DOHH2 (cell line): ENCODE measurements around the gene LIMS2.

Experiments
- H3F3A ChIP-seq: fragments of 200-600 bp; sonication (generic), shearing (Covaris generic); 2 replicates; pipeline ENCODE4 v1.6.0; 2016; ENCODE audit warnings: antibody characterized with exemption, mild to moderate bottlenecking; ENCODE audit not compliant: control insufficient read depth, insufficient read depth
- H3K27ac ChIP-seq: fragments of 200-600 bp; sonication (generic); 2 replicates; pipeline ENCODE4 v1.5.1; 2014; ENCODE audit warnings: low read depth, mild to moderate bottlenecking, low read length, moderate library complexity
- H3K27me3 ChIP-seq: fragments of 200-600 bp; sonication (generic); 2 replicates; pipeline ENCODE4 v1.6.1; 2014; ENCODE audit warnings: mild to moderate bottlenecking, low read length, mixed read lengths; ENCODE audit not compliant: control insufficient read depth
- H3K36me3 ChIP-seq: fragments of 200-600 bp; sonication (generic); 2 replicates; pipeline ENCODE4 v1.6.1; 2014; ENCODE audit warnings: mild to moderate bottlenecking, low read length, moderate library complexity, mixed read lengths; ENCODE audit not compliant: control insufficient read depth
- H3K4me1 ChIP-seq: fragments of 200-600 bp; sonication (generic); 2 replicates; pipeline ENCODE4 v1.6.1; 2014; ENCODE audit warnings: mild to moderate bottlenecking, low read length, mixed read lengths; ENCODE audit not compliant: control insufficient read depth
- H3K4me2 ChIP-seq: fragments of 200-600 bp; sonication (generic); 2 replicates; pipeline ENCODE4 v1.6.0; 2014; ENCODE audit warnings: mild to moderate bottlenecking, low read length, moderate library complexity
- H3K4me3 ChIP-seq: fragments of 200-600 bp; sonication (generic); 2 replicates; pipeline ENCODE4 v1.5.1; 2014; ENCODE audit warnings: mild to moderate bottlenecking, low read length, mixed read lengths
- H3K79me2 ChIP-seq: fragments of 200-600 bp; sonication (generic); 2 replicates; pipeline ENCODE4 v1.6.1; 2014; ENCODE audit warnings: mild to moderate bottlenecking, low read length, mixed read lengths; ENCODE audit not compliant: control insufficient read depth
- H3K9me2 ChIP-seq: fragments of 200-600 bp; sonication (generic); replicated peaks from 2 replicates; pipeline ENCODE4 v1.6.1; 2014; ENCODE audit warnings: mild to moderate bottlenecking, low read length, mixed read lengths; ENCODE audit not compliant: control insufficient read depth
- H3K9me3 ChIP-seq: fragments of 200-600 bp; sonication (generic); 2 replicates; pipeline ENCODE4 v1.6.1; 2014; ENCODE audit warnings: antibody characterized with exemption, low read length, mixed read lengths; ENCODE audit not compliant: control insufficient read depth, insufficient read depth
- H4K20me1 ChIP-seq: fragments of 200-600 bp; sonication (generic); 2 replicates; pipeline ENCODE4 v1.6.0; 2014; ENCODE audit warnings: low read depth, mild to moderate bottlenecking, antibody characterized with exemption, low read length, moderate library complexity; ENCODE audit not compliant: control insufficient read depth, insufficient read depth
- CTCF ChIP-seq: fragments of 200-600 bp; sonication (generic); IDR thresholded peaks from one replicate; pipeline ENCODE4 v1.5.1; 2014; ENCODE audit warnings: antibody characterized with exemption, mild to moderate bottlenecking, low read depth, low read length; ENCODE audit not compliant: poor library complexity, severe bottlenecking
- EZH2phosphoT487 ChIP-seq: fragments of 200-600 bp; sonication (generic); IDR thresholded peaks from 2 replicates; pipeline ENCODE4 v1.6.1; 2017; ENCODE audit warnings: borderline replicate concordance, mild to moderate bottlenecking, antibody characterized with exemption, low read length, moderate library complexity, mixed read lengths

The LIMS2 gene

GRCh38 chr2:127614246-127614645 is 61.1 kb downstream of the LIMS2 start:
- TF ChIP-seq CTCF = no peak
- TF ChIP-seq EZH2phosphoT487 = no peak

GRCh38 chr2:127612111-127612822 is 63.1 kb downstream of the LIMS2 start:
- no peak overlapping the region for H3K27ac ChIP-seq
- H3K4me1 ChIP-seq = peaks cover 6% of the 10 kb centered on the region
- no peaks in the 10 kb centered on the region for H3K79me2 ChIP-seq
- H3K4me2 ChIP-seq = no peak overlapping the region
- H3K4me3 ChIP-seq = no peak overlapping the region
- no peaks in the 10 kb centered on the region for H3K9me2 ChIP-seq
- H3K36me3 ChIP-seq = no peaks in the 10 kb centered on the region
- H4K20me1 ChIP-seq = no peaks in the 10 kb centered on the region
- no peaks in the 10 kb centered on the region for H3K9me3 ChIP-seq
- TF ChIP-seq CTCF = no peak
- no peak for TF ChIP-seq EZH2phosphoT487
- no peaks in the 10 kb centered on the region for H3F3A ChIP-seq
- peaks cover 8% of the 10 kb centered on the region for H3K27me3 ChIP-seq

More at GRCh38 chr2:127614246-127614645, 61.1 kb downstream of the LIMS2 start:
- Histone ChIP-seq H3K36me3 (no peaks in the 10 kb centered on the region), H3K4me2 (no peak overlapping the region), H3K4me3 (no peak overlapping the region), H3K4me1 (no peaks in the 10 kb centered on the region), H3F3A (no peaks in the 10 kb centered on the region), H3K27ac (no peak overlapping the region), H3K9me3 (no peaks in the 10 kb centered on the region), H3K79me2 (no peaks in the 10 kb centered on the region), H4K20me1 (no peaks in the 10 kb centered on the region), H3K27me3 (peaks cover 8% of the 10 kb centered on the region), H3K9me2 (no peaks in the 10 kb centered on the region)

GRCh38 chr2:127611076-127611925 is 64.0 kb downstream of the LIMS2 start:
- H3F3A ChIP-seq = no peaks in the 10 kb centered on the region
- H3K27me3 ChIP-seq = peaks cover 8% of the 10 kb centered on the region
- peaks cover 16% of the 10 kb centered on the region for H3K4me1 ChIP-seq

More at GRCh38 chr2:127611076-127611925, 64.0 kb downstream of the LIMS2 start:
- no peak overlapping the region for H3K27ac ChIP-seq
- no peaks in the 10 kb centered on the region for H3K9me3 ChIP-seq
- no peak overlapping the region for H3K4me3 ChIP-seq
- TF ChIP-seq CTCF (no peak), EZH2phosphoT487 (no peak)
- no peaks in the 10 kb centered on the region for H3K36me3 ChIP-seq
- no peaks in the 10 kb centered on the region for H3K9me2 ChIP-seq
- no peak overlapping the region for H3K4me2 ChIP-seq
- H4K20me1 ChIP-seq = no peaks in the 10 kb centered on the region
- no peaks in the 10 kb centered on the region for H3K79me2 ChIP-seq
